Fibroblast of skin of left quadriceps (primary cell): ENCODE measurements around the gene HTT-AS.
"Not testable (repeated sequence)": the region's sequence is repeated elsewhere in the genome, so short reads cannot be mapped to it uniquely, and the experiment has no call there.

Experiments used
- DNase-seq, 2 experiments: peaks; one replicate each; pipeline ENCODE4 v3.0.0-alpha.2; 2013; ENCODE audit warnings: low read depth in 2 of 2

Gene HTT-AS

GRCh38 chr4:3051141-3051897, 23.0 kb downstream of the HTT-AS start:
- DNase-seq = not testable (repeated sequence)

- DNase-seq = no peak
Measured at GRCh38 chr4:3047464-3048286, 26.7 kb downstream of the HTT-AS start.

- DNase-seq = no peak
Measured at GRCh38 chr4:3046623-3047022, 27.7 kb downstream of the HTT-AS start.

- DNase-seq = no peak
Measured at GRCh38 chr4:3046162-3046561, 28.2 kb downstream of the HTT-AS start.

- peak in 1 of 2 experiments; percentile 8 for DNase-seq
Measured at GRCh38 chr4:3044870-3045819, 29.2 kb downstream of the HTT-AS start.

GRCh38 chr4:3043282-3044020, 30.9 kb downstream of the HTT-AS start:
- no peak for DNase-seq

GRCh38 chr4:3042226-3042625, 32.1 kb downstream of the HTT-AS start:
- DNase-seq = no peak

GRCh38 chr4:3041192-3042142, 32.9 kb downstream of the HTT-AS start:
- no peak for DNase-seq

- DNase-seq = no peak
Measured at GRCh38 chr4:3040452-3041191, 33.7 kb downstream of the HTT-AS start.

GRCh38 chr4:3039706-3040366, 34.5 kb downstream of the HTT-AS start:
- DNase-seq = no peak

- DNase-seq = no peak
Measured at GRCh38 chr4:3037957-3038461, 36.3 kb downstream of the HTT-AS start.

GRCh38 chr4:3036131-3036952, 38.0 kb downstream of the HTT-AS start:
- DNase-seq = no peak

GRCh38 chr4:3035674-3036073, 38.7 kb downstream of the HTT-AS start:
- no peak for DNase-seq

GRCh38 chr4:3035249-3035648, 39.1 kb downstream of the HTT-AS start:
- DNase-seq = no peak

GRCh38 chr4:3034231-3034630, 40.1 kb downstream of the HTT-AS start:
- DNase-seq = no peak

- no peak for DNase-seq
Measured at GRCh38 chr4:3031357-3032082, 42.8 kb downstream of the HTT-AS start.
